Adipose tissue (tissue), 3 donors: ENCODE measurements around the gene PGM2L1. TPM values are rescaled to one million over a fixed set of nuclear protein-coding genes. Genes with fewer than 3 reads are reported as not detected.

Experiments
- polyA plus RNA-seq, 3 donors: library from polyadenylated mRNA; stranded (reverse); fragments of 200-250 nt; gene quantifications; one replicate each; pipeline ENCODE4 v1.2.3, GENCODE V29; 2013
- donor health status: healthy with polysubstance abuse.
- donor health status: Bipolar disorder and iron deficiency.
- donor health status: healthy.

PGM2L1 gene
- polyA plus RNA-seq, 3 donors: 0.65 to 3.2 (median 1.7) TPM

Other genes with a start within 250 kb of the PGM2L1 start
- gene C2CD3, start 227.4 kb downstream of the PGM2L1 start, polyA plus RNA-seq: 10 to 100 TPM in 1 of 3 donors, 1 to 10 TPM in 2; 4.8 to 10.0 (median 7.2) TPM
- gene PPME1, start 227.1 kb downstream of the PGM2L1 start, polyA plus RNA-seq: 10 to 100 TPM; 13.3 to 21.7 (median 18.8) TPM
- under 1 TPM; 0.10 to 0.67 (median 0.45) TPM for gene P4HA3, start 86.8 kb downstream of the PGM2L1 start, polyA plus RNA-seq
- gene KCNE3, start 69.1 kb upstream of the PGM2L1 start, polyA plus RNA-seq: 10 to 100 TPM in 2 of 3 donors, 1 to 10 TPM in 1; 7.1 to 15.7 (median 11.0) TPM
- 1 to 10 TPM in 2 of 3 donors, under 1 TPM in 1; 0.45 to 3.6 (median 2.2) TPM for gene LIPT2, start 95.3 kb upstream of the PGM2L1 start, polyA plus RNA-seq
- gene POLD3, start 194.1 kb upstream of the PGM2L1 start, polyA plus RNA-seq: 1 to 10 TPM; 6.7 to 9.5 (median 8.2) TPM